IMR-90 (cell line): ENCODE measurements around the gene WLS. TPM values are rescaled to one million over a fixed set of nuclear protein-coding genes. Genes with fewer than 3 reads are reported as not detected.

Source experiments
- ATAC-seq: fragments of 200-7000 bp; cut with Tn5 transposase; 2 replicates; pipeline ENCODE4 v1.9.1; 2020; ENCODE audit warnings: low read depth, mild to moderate bottlenecking, moderate library complexity
- BruUV-seq: library from RNA; stranded (reverse); fragments of 400-500 nt; replicated peaks from 2 replicates; lab custom pipeline; 2021; lab: Mats Ljungman, UMichigan
- CTCF ChIA-PET: fragments of 300-600 bp; formaldehyde crosslinking; extraction: SDS; loops from one replicate; lab custom pipeline; 2021; ENCODE audit warnings: antibody characterized with exemption; lab: Yijun Ruan, JAX
- POLR2A ChIA-PET: fragments of 300-600 bp; sonication (Branson Sonifier 250); formaldehyde crosslinking; loops from one replicate; lab custom pipeline; 2022; ENCODE audit warnings: antibody characterized with exemption; ENCODE audit not compliant: unreplicated experiment; lab: Charles Lee
- DNase-seq: peaks from one replicate; pipeline ENCODE4 v3.0.0; 2013
- H2AFZ ChIP-seq: replicated peaks from 2 replicates; pipeline ENCODE3; 2013; ENCODE audit warnings: low read length, mild to moderate bottlenecking; ENCODE audit not compliant: poor library complexity
- H2AK5ac ChIP-seq: 2 replicates; pipeline ENCODE4 v1.6.1; 2013; ENCODE audit warnings: low read depth, low read length, inconsistent platforms
- H2AK9ac ChIP-seq: replicated peaks from 2 replicates; pipeline ENCODE3; 2013; ENCODE audit warnings: mild to moderate bottlenecking, low read depth, low read length, moderate library complexity; ENCODE audit not compliant: poor library complexity
- H2BK120ac ChIP-seq: 2 replicates; pipeline ENCODE4 v1.6.1; 2013; ENCODE audit warnings: low read depth, low read length, inconsistent platforms
- H2BK15ac ChIP-seq: 3 replicates; pipeline ENCODE4 v1.6.1; 2013; ENCODE audit warnings: low read depth, low read length, inconsistent platforms
- H2BK20ac ChIP-seq: 2 replicates; pipeline ENCODE4 v1.6.1; 2013; ENCODE audit warnings: low read depth, mild to moderate bottlenecking, inconsistent platforms, low read length, moderate library complexity
- H2BK5ac ChIP-seq: 2 replicates; pipeline ENCODE4 v1.6.1; 2013; ENCODE audit warnings: mild to moderate bottlenecking, low read depth, low read length, inconsistent platforms; ENCODE audit not compliant: poor library complexity, severe bottlenecking
- H3K14ac ChIP-seq: replicated peaks from 2 replicates; pipeline ENCODE4 v1.6.1; 2013; ENCODE audit warnings: low read depth, low read length, inconsistent platforms
- H3K18ac ChIP-seq: 2 replicates; pipeline ENCODE4 v1.6.1; 2013; ENCODE audit warnings: low read depth, low read length, control low read depth
- H3K23ac ChIP-seq: 2 replicates; pipeline ENCODE4 v1.6.1; 2013; ENCODE audit warnings: low read depth, low read length, inconsistent platforms
- H3K27ac ChIP-seq: 2 replicates; pipeline ENCODE4 v1.5.1; 2013; ENCODE audit warnings: mild to moderate bottlenecking, control low read depth, low read length; ENCODE audit not compliant: insufficient read depth
- H3K27me3 ChIP-seq: 2 replicates; pipeline ENCODE4 v1.6.1; 2013; ENCODE audit warnings: low read length; ENCODE audit not compliant: control insufficient read depth, insufficient read depth
- H3K36me3 ChIP-seq: 2 replicates; pipeline ENCODE4 v1.6.1; 2013; ENCODE audit warnings: low read length, mixed read lengths; ENCODE audit not compliant: control insufficient read depth, insufficient read depth
- H3K4ac ChIP-seq: 2 replicates; pipeline ENCODE4 v1.6.1; 2013; ENCODE audit warnings: low read depth, low read length, inconsistent platforms
- H3K4me1 ChIP-seq: 2 replicates; pipeline ENCODE4 v1.6.1; 2013; ENCODE audit warnings: low read length, mixed read lengths; ENCODE audit not compliant: control insufficient read depth, insufficient read depth
- H3K4me2 ChIP-seq: 2 replicates; pipeline ENCODE4 v1.6.1; 2013; ENCODE audit warnings: low read depth, mild to moderate bottlenecking, control low read depth, low read length, moderate library complexity
- H3K4me3 ChIP-seq: 2 replicates; pipeline ENCODE4 v1.5.1; 2013; ENCODE audit warnings: low read depth, mild to moderate bottlenecking, control low read depth, low read length, moderate library complexity; ENCODE audit not compliant: insufficient read depth
- H3K56ac ChIP-seq: 2 replicates; pipeline ENCODE4 v1.6.1; 2013; ENCODE audit warnings: low read length, inconsistent platforms; ENCODE audit not compliant: insufficient read depth; ENCODE audit errors: extremely low read depth
- H3K79me1 ChIP-seq, 2 experiments: 2 replicates each; pipeline ENCODE4 v1.6.1; 2013; ENCODE audit warnings: low read length in 2 of 2, inconsistent platforms in 1 of 2, low read depth in 1 of 2
- H3K9ac ChIP-seq: 2 replicates; pipeline ENCODE4 v1.6.1; 2013; ENCODE audit warnings: low read depth, low read length, control low read depth
- H3K9me1 ChIP-seq: 2 replicates; pipeline ENCODE4 v1.6.1; 2013; ENCODE audit warnings: low read length, inconsistent platforms; ENCODE audit not compliant: insufficient read depth
- H3K9me3 ChIP-seq: 2 replicates; pipeline ENCODE4 v1.6.1; 2013; ENCODE audit warnings: low read length; ENCODE audit not compliant: control insufficient read depth, insufficient read depth
- H4K20me1 ChIP-seq: 2 replicates; pipeline ENCODE4 v1.6.1; 2013; ENCODE audit warnings: low read length, inconsistent platforms; ENCODE audit not compliant: insufficient read depth
- H4K5ac ChIP-seq: 2 replicates; pipeline ENCODE4 v1.6.1; 2013; ENCODE audit warnings: mild to moderate bottlenecking, low read depth, low read length, control low read depth
- H4K8ac ChIP-seq, 2 experiments: 2 replicates each; pipeline ENCODE4 v1.6.1; 2013; ENCODE audit warnings: low read depth in 2 of 2, low read length in 2 of 2, control low read depth in 1 of 2, inconsistent platforms in 1 of 2
- H4K91ac ChIP-seq: 2 replicates; pipeline ENCODE4 v1.6.1; 2013; ENCODE audit warnings: low read depth, low read length, inconsistent platforms; ENCODE audit not compliant: insufficient read depth
- CEBPB ChIP-seq: IDR thresholded peaks from 2 replicates; pipeline ENCODE4 v1.6.1; 2012; ENCODE audit warnings: low read depth, low read length, improper control_type of control experiment
- CHD1 ChIP-seq: IDR thresholded peaks from 2 replicates; pipeline ENCODE4 v1.6.1; 2012; ENCODE audit warnings: low read depth, low read length, improper control_type of control experiment
- MAFK ChIP-seq: IDR thresholded peaks from 2 replicates; pipeline ENCODE4 v1.6.1; 2012; ENCODE audit warnings: low read depth, low read length, improper control_type of control experiment
- NFE2L2 ChIP-seq: fragments of 150-350 bp; IDR thresholded peaks from 2 replicates; pipeline ENCODE4 v1.6.1; 2016; ENCODE audit warnings: low read depth, mild to moderate bottlenecking, low read length
- POLR2A ChIP-seq: IDR thresholded peaks from 2 replicates; pipeline ENCODE4 v1.6.1; 2012; ENCODE audit warnings: mild to moderate bottlenecking, low read depth, low read length
- RCOR1 ChIP-seq: IDR thresholded peaks from 2 replicates; pipeline ENCODE4 v1.6.1; 2012; ENCODE audit warnings: mild to moderate bottlenecking, low read length, improper control_type of control experiment; ENCODE audit not compliant: insufficient replicate concordance
- RFX5 ChIP-seq: IDR thresholded peaks from 2 replicates; pipeline ENCODE4 v1.8.0; 2012; ENCODE audit warnings: low read depth, mild to moderate bottlenecking, low read length, moderate library complexity
- SMC3 ChIP-seq: fragments of 150-350 bp; IDR thresholded peaks from 2 replicates; pipeline ENCODE4 v1.6.1; 2016; ENCODE audit warnings: low read depth, mild to moderate bottlenecking, antibody characterized with exemption, low read length, moderate library complexity
- WGBS, 2 experiments: methylation state at CpG; one replicate each; pipeline versions ENCODE4 v1.1.5 to v1.1.7; 2013; ENCODE audit warnings: missing lambda C conversion rate in 2 of 2; ENCODE audit not compliant: insufficient read length in 1 of 2; ENCODE audit errors: extremely low coverage in 2 of 2; 5-methylcytosine and 5-hydroxymethylcytosine counted together
- dilution Hi-C: fragments of 300-500 bp; cut with HindIII; formaldehyde crosslinking; loops from one replicate; pipeline ENCODE4 v1.14.3; 2018; ENCODE audit warnings: low sequenced_read_pairs; ENCODE audit not compliant: unreplicated experiment
- in situ Hi-C: fragments of 300-500 bp; cut with MboI; formaldehyde crosslinking; loops from 3 replicates; pipeline ENCODE4 v1.14.3; 2019; ENCODE audit warnings: low sequenced_read_pairs, inconsistent platforms, mixed read lengths
- intact Hi-C: fragments of 100-400 bp; cut with micrococcal nuclease; formaldehyde crosslinking; loops from 2 replicates; pipeline ENCODE4 v1.10.0; 2022
- polyA plus RNA-seq, 3 experiments: library from polyadenylated mRNA; depleted of rRNA; stranded (reverse); fragments of >200 nt; gene quantifications; 2 replicates each; pipeline ENCODE4 v1.2.3, GENCODE V29; 2012; ENCODE audit warnings: low replicate concordance in 1 of 3
- total RNA-seq: library from RNA; depleted of rRNA; stranded (reverse); fragments of >200 nt; gene quantifications from 2 replicates; pipeline ENCODE4 v1.2.3, GENCODE V29; 2012
- TF ChIP-seq, protein P1 (sequence below): fragments of 150-350 bp; IDR thresholded peaks from 2 replicates; pipeline ENCODE4 v1.6.1; 2016; ENCODE audit warnings: low read depth, mild to moderate bottlenecking, low read length, moderate library complexity, borderline replicate concordance

The WLS gene
- total and polyA plus RNA-seq, 2 of the 4 experiments (the other 2 are of a cell fraction): 152 to 157 TPM

DNA sequence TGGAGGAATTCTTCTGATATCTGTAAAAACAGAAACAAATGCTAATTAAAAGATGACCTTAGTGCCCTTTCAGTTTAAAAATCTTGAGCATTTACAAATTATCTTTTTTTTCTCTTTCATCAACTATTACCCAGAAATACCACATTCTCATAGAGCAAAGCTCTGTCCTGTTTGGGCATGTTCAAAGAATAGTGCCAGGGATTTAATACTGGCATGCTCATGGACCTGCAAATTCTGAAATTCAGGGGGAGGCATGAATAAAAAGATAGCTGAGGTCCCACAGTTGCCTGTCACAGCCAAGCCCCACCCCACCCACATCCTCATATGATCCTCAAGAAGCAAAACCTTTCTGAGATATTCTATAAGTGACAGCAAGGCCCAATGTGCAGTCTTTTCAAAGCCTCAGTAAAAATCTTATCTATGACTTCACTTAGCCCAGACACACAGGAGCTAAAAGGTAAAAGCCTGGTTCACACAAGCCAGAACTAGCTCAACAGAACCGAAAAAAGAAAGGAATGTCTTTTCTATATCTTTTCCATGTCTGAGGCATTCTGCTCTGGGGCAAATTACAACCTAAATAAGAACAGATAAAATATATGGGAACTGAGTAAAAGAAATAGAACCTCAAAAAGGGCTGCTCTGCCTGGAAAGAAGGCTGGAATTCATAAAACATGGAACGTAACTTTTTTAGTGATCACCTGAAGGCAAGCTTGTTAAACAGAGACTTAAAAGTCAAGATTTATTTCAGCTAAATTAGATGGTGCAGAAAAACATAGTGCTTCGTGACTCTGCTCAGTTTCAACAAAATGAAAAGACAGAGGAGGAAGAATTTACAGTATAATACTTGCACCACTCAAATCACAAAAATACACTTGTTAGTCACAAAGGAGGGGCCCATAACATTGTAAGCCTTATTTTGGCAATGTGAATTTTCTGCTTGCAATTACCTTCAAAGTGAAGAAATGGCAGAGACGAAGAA, 11.0 kb downstream of the WLS start:
- Histone ChIP-seq H3K4me2 (peak overlapping the region; percentile 61), H2BK5ac (peak overlapping the region; percentile 3), H3K9me3 (no peaks in the 10 kb centered on the region), H3K9ac (no peak overlapping the region), H2BK15ac (no peak overlapping the region), H3K14ac (no peak overlapping the region), H2BK20ac (no peak overlapping the region), H4K5ac (no peak overlapping the region), H3K27me3 (no peaks in the 10 kb centered on the region), H3K4ac (no peak overlapping the region), H3K27ac (no peak overlapping the region), H2BK120ac (no peak overlapping the region), H3K4me3 (no peak overlapping the region), H4K91ac (no peak overlapping the region), H2AFZ (no peak overlapping the region), H3K36me3 (no peaks in the 10 kb centered on the region; the same call in 1 of the 2 replicates), H4K8ac (no peak overlapping the region), H2AK9ac (no peak overlapping the region), H3K18ac (no peak overlapping the region), H3K9me1 (peaks cover 20% of the 10 kb centered on the region), H3K4me1 (peaks cover 24% of the 10 kb centered on the region), H3K79me1 (peaks cover 39 to 78% of the 10 kb centered on the region in 2 experiments), H3K56ac (peak overlapping the region; percentile 2; the same call in 1 of the 2 replicates), H3K23ac (peak overlapping the region; percentile 23; the same call in 1 of the 2 replicates), H4K20me1 (peaks cover 46% of the 10 kb centered on the region), H2AK5ac (no peak overlapping the region)
- no TSS peak for BruUV-seq
- 100% methylated on average over 1 of the region's 4 CpGs; no CpG with 5 or more reads in 1 of the 2 experiments for WGBS, 2 experiments
- intact Hi-C loops (loop anchor here (5.0 kb wide), 1 partner anchor 679 kb away; no protein-coding TSS in a partner anchor), dilution Hi-C loops (no loop called here), in situ Hi-C loops (no loop called here)
- peak; percentile 6 for ATAC-seq
- ChIA-PET POLR2A (no interaction called here), CTCF (interaction anchor here (0.6 to 1.1 kb wide), 4 partner anchors 11 to 134 kb away, joined by 3 to 4 read pairs (median 3); partner anchors contain the start of gene WLS)
- no peak for TF ChIP-seq NFE2L2
- TF ChIP-seq POLR2A: no peak
- TF ChIP-seq, protein P1, sequence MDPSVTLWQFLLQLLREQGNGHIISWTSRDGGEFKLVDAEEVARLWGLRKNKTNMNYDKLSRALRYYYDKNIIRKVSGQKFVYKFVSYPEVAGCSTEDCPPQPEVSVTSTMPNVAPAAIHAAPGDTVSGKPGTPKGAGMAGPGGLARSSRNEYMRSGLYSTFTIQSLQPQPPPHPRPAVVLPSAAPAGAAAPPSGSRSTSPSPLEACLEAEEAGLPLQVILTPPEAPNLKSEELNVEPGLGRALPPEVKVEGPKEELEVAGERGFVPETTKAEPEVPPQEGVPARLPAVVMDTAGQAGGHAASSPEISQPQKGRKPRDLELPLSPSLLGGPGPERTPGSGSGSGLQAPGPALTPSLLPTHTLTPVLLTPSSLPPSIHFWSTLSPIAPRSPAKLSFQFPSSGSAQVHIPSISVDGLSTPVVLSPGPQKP: no peak
- TF ChIP-seq RFX5: no peak
- TF ChIP-seq MAFK: no peak
- no peak for TF ChIP-seq SMC3
- TF ChIP-seq RCOR1: no peak
- no peak for TF ChIP-seq CHD1
- TF ChIP-seq CEBPB: no peak
- no peak for DNase-seq
